Stimulated activated CD8-positive, alpha-beta memory T cell treated with anti-CD3 and anti-CD28 coated beads, Interleukin-2, amount 100 ng/mL, for 1 hour (primary cell): ENCODE results near the gene KDM4F.

Source experiments
- DNase-seq, 2 donors: peaks; one replicate each; pipeline ENCODE4 v3.0.0-alpha.2; 2020; ENCODE audit warnings: low read depth in 2 of 2

The KDM4F gene

DNA sequence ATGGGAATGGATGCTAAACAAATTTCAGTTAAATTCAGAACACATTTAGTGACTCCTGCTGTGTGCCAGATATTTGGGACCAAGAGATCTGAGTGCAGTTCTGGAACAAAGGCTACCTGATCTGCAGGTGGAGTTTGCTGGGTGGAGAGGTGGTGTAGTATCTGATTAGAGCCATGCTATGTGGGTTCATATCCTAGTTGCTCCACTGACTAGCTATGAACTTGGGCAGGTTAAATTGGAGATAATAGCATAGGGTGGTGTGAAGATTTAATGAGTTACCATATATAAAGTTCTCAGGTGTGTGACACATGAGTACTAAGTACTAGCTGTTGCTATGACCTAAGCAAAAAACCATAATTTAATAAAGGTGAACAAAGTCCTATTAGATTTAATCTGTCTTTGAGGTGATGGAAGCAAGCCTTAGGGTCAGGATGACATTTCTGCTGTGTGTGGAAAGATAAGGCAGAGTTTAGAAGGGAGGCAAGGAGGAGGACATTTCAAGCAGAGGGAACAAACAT, 42.5 kb downstream of the KDM4F start:
- no peak for DNase-seq

DNA sequence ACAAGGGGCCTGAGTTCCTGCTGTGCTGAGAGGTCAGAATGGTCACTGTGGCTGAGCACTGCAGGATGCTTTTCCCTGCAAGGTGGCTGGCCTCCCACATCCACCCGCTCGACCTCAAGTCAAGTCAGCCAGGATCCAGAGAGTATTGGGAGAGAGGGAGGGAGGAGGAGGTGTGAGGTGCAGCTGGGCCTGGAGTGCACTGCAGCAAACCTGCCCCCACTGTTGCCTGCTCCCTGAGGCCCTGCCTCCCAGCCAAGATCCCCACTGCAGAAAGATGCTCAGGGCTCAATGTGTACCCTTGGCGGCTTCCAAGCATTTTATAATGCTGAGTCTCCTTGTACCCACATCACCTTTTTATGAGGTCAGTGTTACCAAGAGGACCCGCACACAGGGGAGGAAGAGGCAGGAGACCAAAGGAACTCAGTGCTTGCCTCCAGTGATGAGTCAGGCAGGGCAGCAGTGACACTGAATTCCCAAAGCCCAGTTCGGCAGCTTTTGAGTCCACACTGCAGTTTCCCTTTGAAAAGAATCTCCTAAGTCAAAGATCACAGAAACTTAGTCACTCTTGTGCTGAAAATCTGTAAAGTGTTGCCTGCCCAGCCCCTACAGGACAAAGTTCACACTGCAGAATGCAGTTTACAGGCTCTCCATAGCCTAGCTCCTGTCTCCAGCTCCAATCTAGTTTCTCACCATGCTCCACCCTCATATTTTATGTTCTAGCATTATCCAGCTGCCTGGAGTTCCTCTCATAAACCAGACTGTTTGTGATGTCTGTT, 43.5 kb downstream of the KDM4F start:
- DNase-seq, result no peak

DNA sequence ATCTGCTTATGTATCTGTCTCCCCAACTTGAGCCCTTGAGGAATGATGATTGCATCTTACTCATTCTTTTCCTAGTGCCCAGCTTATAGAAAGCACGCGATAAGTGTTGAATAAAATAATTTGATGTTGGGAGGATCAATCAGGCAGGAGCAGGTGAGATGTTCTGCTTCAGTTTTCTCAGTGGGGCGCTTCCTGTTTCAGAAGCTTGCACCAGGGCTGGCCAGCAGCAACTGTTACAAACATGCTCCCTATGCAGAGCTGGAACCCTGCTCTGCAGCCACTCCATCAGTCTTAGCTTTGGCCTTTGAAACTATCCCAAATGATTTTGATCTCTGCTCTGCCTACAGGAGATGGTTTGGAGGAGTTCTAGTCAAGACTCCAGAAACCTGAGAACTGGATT, 44.3 kb downstream of the KDM4F start:
- no peak for DNase-seq

DNA sequence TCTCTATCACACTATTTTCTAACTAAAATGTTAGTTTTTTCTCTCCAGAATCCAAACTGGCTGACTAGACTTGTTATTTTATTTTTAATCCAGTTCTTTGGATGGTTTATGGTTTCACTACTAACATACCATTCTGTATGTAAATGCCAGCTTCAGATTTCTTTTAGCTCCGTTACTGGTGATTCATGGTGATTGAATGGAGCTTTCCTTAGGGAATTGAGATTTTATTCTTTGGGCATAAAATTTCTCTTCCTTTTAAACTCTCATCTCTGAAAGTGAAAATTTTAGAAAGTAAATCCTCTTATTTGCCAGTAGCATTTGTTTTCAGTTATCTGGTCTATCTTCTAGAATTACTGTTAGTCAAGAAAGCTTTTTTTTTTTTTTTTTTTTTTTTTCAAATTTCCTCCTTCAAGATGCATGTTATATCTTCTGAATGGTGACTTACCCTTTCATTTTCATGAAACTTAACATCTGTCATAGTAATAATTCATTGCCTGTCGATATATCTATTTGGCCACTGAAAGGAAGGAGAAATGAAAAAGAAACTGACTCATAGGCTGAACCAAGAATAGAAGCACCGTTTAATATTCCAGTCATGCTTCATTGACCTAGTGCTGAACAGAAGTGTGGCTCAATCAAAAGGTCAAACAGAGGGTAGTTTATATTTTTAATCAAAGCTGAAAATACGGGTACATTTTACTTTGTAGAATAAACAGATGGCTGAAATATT, 46.8 kb downstream of the KDM4F start:
- DNase-seq, result no peak

DNA sequence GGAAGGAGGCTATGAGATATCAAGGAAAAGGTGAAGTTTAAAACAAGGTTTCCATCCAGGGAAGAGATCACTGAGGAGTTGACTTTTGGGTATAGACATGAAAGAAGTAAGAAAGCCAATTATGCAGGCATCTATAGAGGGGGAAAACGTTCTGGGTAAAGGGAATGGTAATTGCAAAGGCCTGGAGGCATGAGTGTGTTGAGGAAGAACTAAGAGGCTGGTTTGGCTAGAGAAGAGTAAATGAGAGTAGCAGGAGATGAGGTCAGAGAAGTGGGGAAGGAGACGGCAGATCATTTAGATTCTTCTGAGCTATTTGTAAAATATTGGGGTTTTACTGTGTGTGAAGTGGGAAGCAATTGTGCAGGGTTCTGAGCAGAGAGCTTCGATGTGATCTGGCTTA, 48.0 kb downstream of the KDM4F start:
- no peak for DNase-seq

DNA sequence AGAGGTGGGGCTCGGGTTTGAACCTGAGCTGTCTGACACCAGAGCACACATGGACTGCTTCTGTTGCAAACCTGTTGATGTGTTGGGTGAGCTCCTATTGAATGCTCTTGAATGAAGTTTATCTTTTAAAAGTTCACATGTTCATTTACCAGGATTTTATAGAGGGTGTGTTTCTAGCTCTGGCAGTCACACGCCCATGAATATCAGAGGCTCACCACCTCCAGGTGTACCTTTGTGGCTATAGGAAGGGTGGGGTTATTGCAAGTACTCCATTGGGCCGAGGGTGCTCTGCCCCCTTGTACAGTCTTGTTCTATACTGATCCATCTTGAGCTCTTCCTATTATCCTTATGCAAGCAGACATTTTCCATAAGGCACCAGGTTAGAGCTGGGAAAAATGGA, 49.6 kb downstream of the KDM4F start:
- DNase-seq, result no peak

DNA sequence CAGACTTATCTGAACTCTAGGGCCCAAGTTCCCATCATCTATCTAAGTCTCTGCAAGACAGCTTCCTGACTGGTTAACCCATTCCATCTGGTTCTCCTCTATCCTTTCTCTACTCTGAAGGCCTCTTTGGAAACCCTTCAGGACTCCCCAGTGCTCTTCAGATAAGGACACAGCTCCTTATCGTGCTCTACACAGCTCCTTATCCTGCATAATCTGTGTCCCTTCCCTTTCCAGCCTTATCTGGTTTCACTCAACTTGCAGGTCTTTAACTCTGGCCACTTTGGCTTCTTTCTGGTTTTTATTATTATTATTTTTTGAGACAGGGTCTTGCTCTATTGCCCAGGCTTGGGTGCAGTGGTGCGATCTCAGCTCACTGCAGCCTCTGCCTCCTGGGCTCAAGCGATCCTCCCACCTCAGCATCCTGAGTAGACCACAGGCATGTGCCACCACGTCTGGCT, 51.0 kb downstream of the KDM4F start:
- no peak for DNase-seq
